GM12878 (cell line): ENCODE results near the gene KAT14. TPM values are rescaled to one million over a fixed set of nuclear protein-coding genes. Genes with fewer than 3 reads are reported as not detected.

Experiments used
- ATAC-seq: fragments of 200-7000 bp; cut with Tn5 transposase; 3 replicates; pipeline ENCODE4 v1.9.1; 2020; ENCODE audit warnings: mild to moderate bottlenecking, moderate library complexity
- BruUV-seq: library from RNA; stranded (reverse); fragments of 400-500 nt; replicated peaks from 2 replicates; lab custom pipeline; 2021; lab: Mats Ljungman, UMichigan
- CTCF ChIA-PET: fragments of 300-600 bp; sonication (Branson Sonifier 250); formaldehyde crosslinking; extraction: SDS; loops from one replicate; lab custom pipeline; 2021; ENCODE audit warnings: inconsistent platforms; lab: Yijun Ruan, JAX
- POLR2A ChIA-PET: fragments of 350-600 bp; formaldehyde crosslinking; extraction: SDS; loops from one replicate; lab custom pipeline; 2021; ENCODE audit warnings: inconsistent platforms; lab: Charles Lee
- RAD21 ChIA-PET: fragments of 300-600 bp; sonication (Branson Sonifier 250); formaldehyde crosslinking; loops from one replicate; lab custom pipeline; 2023; ENCODE audit warnings: antibody characterized with exemption; ENCODE audit not compliant: unreplicated experiment; lab: Charles Lee
- SMC1A ChIA-PET: fragments of 300-600 bp; sonication (Branson Sonifier 250); formaldehyde crosslinking; loops from one replicate; lab custom pipeline; 2023; ENCODE audit not compliant: unreplicated experiment, uncharacterized antibody; lab: Charles Lee
- DNase-seq: peaks from one replicate; pipeline ENCODE4 v3.0.0-alpha.2; 2011; ENCODE audit warnings: low read depth, low spot score
- FAIRE-seq: peaks from 3 replicates; lab custom pipeline; 2011; peaks lifted over from hg19 to GRCh38; lab: Jason Lieb, UNC
- H2AFZ ChIP-seq: 2 replicates; pipeline ENCODE4 v1.6.0; 2011; ENCODE audit warnings: low read depth, low read length, control low read depth; ENCODE audit not compliant: control insufficient read depth
- H3K27ac ChIP-seq: 2 replicates; pipeline ENCODE4 v1.5.1; 2011; ENCODE audit warnings: control low read depth; ENCODE audit not compliant: control insufficient read depth, insufficient read depth
- H3K27me3 ChIP-seq, 2 experiments: replicated peaks in 1 of 2; 2 replicates each; pipeline versions ENCODE4 v1.6.0 to v1.6.1; 2011; ENCODE audit warnings: low read length in 1 of 2; ENCODE audit not compliant: control insufficient read depth in 2 of 2, insufficient read depth in 2 of 2
- H3K36me3 ChIP-seq, 2 experiments: 2 replicates each; pipeline ENCODE4 v1.5.1; 2011; ENCODE audit warnings: low read length in 1 of 2; ENCODE audit not compliant: control insufficient read depth in 2 of 2, insufficient read depth in 2 of 2
- H3K4me1 ChIP-seq: 2 replicates; pipeline ENCODE4 v1.6.1; 2011; ENCODE audit warnings: mild to moderate bottlenecking, low read length, moderate library complexity, mixed read lengths; ENCODE audit not compliant: control insufficient read depth, insufficient read depth
- H3K4me2 ChIP-seq: 2 replicates; pipeline ENCODE4 v1.6.0; 2011; ENCODE audit warnings: control low read depth; ENCODE audit not compliant: control insufficient read depth, insufficient read depth
- H3K4me3 ChIP-seq: fragments of 200-600 bp; sonication (generic); 2 replicates; pipeline ENCODE4 v1.5.1; 2016
- H3K79me2 ChIP-seq: 2 replicates; pipeline ENCODE4 v1.6.0; 2011; ENCODE audit warnings: low read length; ENCODE audit not compliant: control insufficient read depth, insufficient read depth
- H3K9ac ChIP-seq: 2 replicates; pipeline ENCODE4 v1.8.0; 2011; ENCODE audit warnings: low read length, control low read depth, mixed read lengths; ENCODE audit not compliant: control insufficient read depth, insufficient read depth
- H3K9me3 ChIP-seq: replicated peaks from 3 replicates; pipeline ENCODE4 v1.5.1; 2011; ENCODE audit warnings: mild to moderate bottlenecking, low read length; ENCODE audit not compliant: control insufficient read depth, insufficient read depth
- H4K20me1 ChIP-seq: 2 replicates; pipeline ENCODE4 v1.6.0; 2011; ENCODE audit not compliant: control insufficient read depth, insufficient read depth
- CREB1 ChIP-seq: IDR thresholded peaks from 2 replicates; pipeline ENCODE4 v1.6.1; 2012; ENCODE audit warnings: low read depth, mild to moderate bottlenecking, inconsistent platforms
- MEF2B ChIP-seq: fragments of 450-650 bp; IDR thresholded peaks from 2 replicates; pipeline ENCODE4 v1.6.1; 2018; ENCODE audit warnings: mild to moderate bottlenecking, moderate library complexity; ENCODE audit not compliant: partially characterized antibody, poor library complexity, severe bottlenecking
- NRF1 ChIP-seq: conservative IDR thresholded peaks from 2 replicates; pipeline ENCODE4 v1.6.1; 2011; ENCODE audit warnings: mild to moderate bottlenecking, low read depth, low read length, improper control_type of control experiment
- PML ChIP-seq: IDR thresholded peaks from 2 replicates; pipeline ENCODE4 v1.6.1; 2012; ENCODE audit warnings: low read length, inconsistent platforms
- POU2F2 ChIP-seq: IDR thresholded peaks from 3 replicates; pipeline ENCODE4 v1.6.1; 2011; ENCODE audit warnings: low read depth, mild to moderate bottlenecking, low read length, borderline replicate concordance
- RUNX3 ChIP-seq: IDR thresholded peaks from 2 replicates; pipeline ENCODE4 v1.6.1; 2012; ENCODE audit warnings: low read length, inconsistent platforms
- TBL1XR1 ChIP-seq: IDR thresholded peaks from 2 replicates; pipeline ENCODE4 v1.6.1; 2012; ENCODE audit warnings: low read depth, low read length, improper control_type of control experiment
- ZZZ3 ChIP-seq: IDR thresholded peaks from 2 replicates; pipeline ENCODE4 v1.6.1; 2011; ENCODE audit warnings: low read depth; ENCODE audit not compliant: control insufficient read depth, insufficient read length
- WGBS: methylation state at CpG from one replicate; pipeline ENCODE4 v1.1.6; 2016; ENCODE audit warnings: low lambda C conversion rate; ENCODE audit not compliant: insufficient replicate concordance, insufficient coverage; ENCODE audit errors: missing lambda C conversion rate; 5-methylcytosine and 5-hydroxymethylcytosine counted together
- in situ Hi-C: fragments of 300-500 bp; cut with MboI; formaldehyde crosslinking; loops from 9 replicates; pipeline ENCODE4 v1.14.3; 2018; ENCODE audit warnings: mixed read lengths
- intact Hi-C: fragments of 100-400 bp; cut with micrococcal nuclease; formaldehyde crosslinking; loops from one replicate; pipeline ENCODE4 v1.14.2; 2022; ENCODE audit not compliant: unreplicated experiment
- polyA plus RNA-seq, 11 experiments: library from polyadenylated mRNA; depleted of rRNA in 4 of 11; unstranded in 6 of 11; stranded (reverse) in 5 of 11; fragments of >200 nt; fragmentation: Nextera tagmentation in 4 of 11; fragmentation: Illumina TruSeq in 1 of 11; extraction: Ambion mirVana in 4 of 11; extraction: Trizol in 1 of 11; gene quantifications; 1 replicate in 1 of 11; 2 replicates in 10 of 11; pipeline versions ENCODE4 v1.2.1 to v1.2.3, GENCODE V29; 2011 to 2016; ENCODE audit warnings: inconsistent platforms in 2 of 11, missing spikeins in 2 of 11, low read depth in 1 of 11
- total RNA-seq, 4 experiments: library from RNA; depleted of rRNA in 3 of 4; stranded (reverse); fragments of >200 nt in 3 of 4; fragmentation: Illumina TruSeq in 1 of 4; extraction: Trizol in 1 of 4; gene quantifications; 2 replicates each; pipeline versions ENCODE4 v1.2.1 to v1.2.3, GENCODE V29; 2013 to 2021

Gene KAT14
- total and polyA plus RNA-seq, 10 of the 15 experiments (the other 5 are each of a cell fraction or from before 2014, with no cell fraction given), result 4.0 to 19.9 (median 13.9) TPM

DNA sequence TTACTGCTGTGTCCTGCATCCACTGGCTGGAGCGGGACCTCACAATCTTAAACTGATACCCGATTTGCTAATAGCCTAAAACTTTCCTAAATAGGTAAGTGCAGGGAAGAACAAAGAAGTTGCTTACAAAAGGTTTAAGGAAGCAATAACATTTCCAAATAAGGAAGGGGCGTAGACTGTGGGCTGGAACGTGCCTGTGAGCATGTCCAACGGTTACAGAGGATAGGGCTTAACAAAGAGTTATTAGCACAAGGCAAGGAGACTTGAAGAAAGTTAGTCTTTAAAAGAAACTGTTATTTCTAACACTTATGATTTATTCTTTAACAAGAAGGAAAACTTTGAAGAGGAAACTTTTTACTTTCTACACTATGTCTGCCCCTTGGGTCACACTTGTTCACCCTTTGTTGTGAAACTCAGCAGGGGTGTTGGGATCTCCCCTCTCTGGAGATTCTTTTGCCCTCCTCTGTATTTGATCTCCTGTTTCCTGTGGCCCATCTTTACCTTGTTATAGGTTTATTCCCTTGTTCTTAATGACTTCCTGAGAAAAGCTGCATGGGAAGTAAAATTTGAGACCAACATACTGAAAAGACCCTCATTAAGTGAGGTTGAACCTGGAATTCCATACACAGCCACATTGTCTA, 28.7 kb downstream of the KAT14 start (continued):
- TF ChIP-seq TBL1XR1, result no peak
- TF ChIP-seq POU2F2, result no peak
- TF ChIP-seq NRF1, result no peak
- TF ChIP-seq PML, result no peak
- no peak for TF ChIP-seq CREB1
- TF ChIP-seq RUNX3, result no peak
- TF ChIP-seq, all 136 proteins: peak for 0

DNA sequence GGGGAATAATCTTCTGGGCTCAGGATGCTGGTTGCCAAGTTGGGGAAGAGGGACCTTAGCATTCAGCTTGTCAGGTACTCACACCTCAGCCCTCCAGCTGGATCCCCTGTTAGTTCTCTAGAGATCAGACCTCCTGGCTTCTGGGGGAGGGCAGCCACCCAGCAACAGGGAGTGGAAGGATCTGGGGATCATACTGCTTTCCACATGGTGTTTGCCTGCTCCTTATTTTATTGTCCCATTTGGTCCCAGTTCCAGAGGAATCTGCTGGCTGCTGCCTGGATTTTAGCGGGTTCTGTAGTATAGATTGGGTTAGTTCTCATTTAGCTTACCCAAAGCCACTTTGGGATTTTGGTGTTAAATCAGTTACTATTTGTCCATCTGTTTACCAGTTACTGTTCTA, 29.3 kb downstream of the KAT14 start:
- TF ChIP-seq ZZZ3 (peak; percentile 2), MEF2B (no peak)
- TF ChIP-seq, all 136 proteins: peak for 1
- SMC1A ChIA-PET, result interaction anchor here (1.1 kb wide), 1 partner anchor 16 kb away, joined by 3 read pairs; no protein-coding TSS in a partner anchor
- 94% methylated on average over 1 of the region's 1 CpG for WGBS
- no peak for FAIRE-seq
- H3K4me1 ChIP-seq, result no peaks in the 10 kb centered on the region; the same call in 1 of the 2 replicates
- no peak overlapping the region for H3K4me3 ChIP-seq
- POLR2A ChIA-PET, result interaction anchor here (1.0 kb wide), 1 partner anchor 29 kb away, joined by 3 read pairs; no protein-coding TSS in a partner anchor
- no peak overlapping the region for H3K27ac ChIP-seq
- no peaks in the 10 kb centered on the region for H3K9me3 ChIP-seq
- peaks cover 5 to 23% of the 10 kb centered on the region in 2 experiments for H3K36me3 ChIP-seq
- no peak overlapping the region for H3K4me2 ChIP-seq
- intact Hi-C loops, result no loop called here
- no peak overlapping the region for H2AFZ ChIP-seq
- in situ Hi-C loops, result no loop called here
- BruUV-seq, result no TSS peak
- H3K79me2 ChIP-seq, result no peaks in the 10 kb centered on the region
- RAD21 ChIA-PET, result no interaction called here
- H4K20me1 ChIP-seq, result no peaks in the 10 kb centered on the region
- no peaks in the 10 kb centered on the region for H3K27me3 ChIP-seq
- CTCF ChIA-PET, result interaction anchor here (0.6 to 1.0 kb wide), 2 partner anchors 10 to 688 kb away, joined by 3 read pairs; no protein-coding TSS in a partner anchor
- DNase-seq, result no peak
- H3K9ac ChIP-seq, result no peak overlapping the region
- ATAC-seq, result no peak
